SK-N-SH treated with all-trans-retinoic acid at 6 μM for 48 hours (cell line): Measurements from ENCODE around the gene WIPF2.

Experiments
- CREB5 ChIP-seq: fragments of 250-450 bp; sonication (Bioruptor Pico); IDR thresholded peaks from 2 replicates; pipeline ENCODE4 v1.5.1; 2020; ENCODE audit warnings: low read depth, mild to moderate bottlenecking, moderate library complexity
- CSRNP3 ChIP-seq: fragments of 250-450 bp; sonication (Bioruptor Pico); IDR thresholded peaks from 2 replicates; pipeline ENCODE4 v1.5.1; 2021; ENCODE audit warnings: mild to moderate bottlenecking, moderate library complexity
- ISL1 ChIP-seq: fragments of 250-450 bp; sonication (Bioruptor Pico); IDR thresholded peaks from 2 replicates; pipeline ENCODE4 v2.1.2; 2022; ENCODE audit warnings: mild to moderate bottlenecking, moderate library complexity
- ZFP30 ChIP-seq: fragments of 450-650 bp; formaldehyde crosslinking; IDR thresholded peaks from 2 replicates; pipeline ENCODE4 v1.5.0; 2022; ENCODE audit warnings: mild to moderate bottlenecking, moderate library complexity

- TF ChIP-seq ISL1 (CRISPR knock-in tag), result no peak
- TF ChIP-seq CSRNP3, result no peak
- TF ChIP-seq ZFP30 (CRISPR knock-in tag), result no peak
- TF ChIP-seq CREB5 (CRISPR knock-in tag), result no peak
Measured at GRCh38 chr17:40177275-40177874, 41.7 kb upstream of the WIPF2 start, which contains the start of gene RAPGEFL1.
